Uterus (tissue), 2 donors: ENCODE data around the gene NCAPD2.

Source experiments
- CTCF ChIP-seq, 4 experiments: fragments of 200-600 bp in 2 of 4; fragments of 450-650 bp in 2 of 4; sonication (generic) in 2 of 4; IDR thresholded peaks; one replicate each; pipeline ENCODE4 v1.5.1; 2016 to 2019; ENCODE audit warnings: antibody characterized with exemption in 4 of 4, mild to moderate bottlenecking in 2 of 4, moderate library complexity in 1 of 4
- POLR2A ChIP-seq, 2 donors: fragments of 450-650 bp; IDR thresholded peaks; one replicate each; pipeline ENCODE4 v1.6.1; 2016; ENCODE audit warnings: antibody characterized with exemption in 2 of 2, mild to moderate bottlenecking in 1 of 2, moderate library complexity in 1 of 2

GRCh38 chr12:6569786-6570185 is 75.9 kb downstream of the NCAPD2 start:
- TF ChIP-seq CTCF (IDR thresholded peaks at IDR 0.05): no peak
- no peak for TF ChIP-seq POLR2A (IDR thresholded peaks at IDR 0.05)
